GM13977 (cell line): ENCODE data around the gene CDC42EP5.

Source experiments
- DNase-seq: peaks from one replicate; pipeline ENCODE4 v3.0.0; 2012; ENCODE audit warnings: low spot score
- in situ Hi-C: fragments of 300-500 bp; cut with MboI; formaldehyde crosslinking; loops from one replicate; pipeline ENCODE4 v1.12.0; 2022; ENCODE audit warnings: low sequenced_read_pairs, low pct_unique_long_range_greater_than_20kb, mixed read lengths, inconsistent platforms; ENCODE audit not compliant: unreplicated experiment
- TF ChIP-seq, protein P1 (sequence below): IDR thresholded peaks from 2 replicates; pipeline ENCODE4 v1.5.1; 2012; ENCODE audit warnings: mild to moderate bottlenecking, control low read depth; ENCODE audit not compliant: insufficient read depth; ENCODE audit errors: extremely low read depth, missing control alignments

Gene CDC42EP5

DNA sequence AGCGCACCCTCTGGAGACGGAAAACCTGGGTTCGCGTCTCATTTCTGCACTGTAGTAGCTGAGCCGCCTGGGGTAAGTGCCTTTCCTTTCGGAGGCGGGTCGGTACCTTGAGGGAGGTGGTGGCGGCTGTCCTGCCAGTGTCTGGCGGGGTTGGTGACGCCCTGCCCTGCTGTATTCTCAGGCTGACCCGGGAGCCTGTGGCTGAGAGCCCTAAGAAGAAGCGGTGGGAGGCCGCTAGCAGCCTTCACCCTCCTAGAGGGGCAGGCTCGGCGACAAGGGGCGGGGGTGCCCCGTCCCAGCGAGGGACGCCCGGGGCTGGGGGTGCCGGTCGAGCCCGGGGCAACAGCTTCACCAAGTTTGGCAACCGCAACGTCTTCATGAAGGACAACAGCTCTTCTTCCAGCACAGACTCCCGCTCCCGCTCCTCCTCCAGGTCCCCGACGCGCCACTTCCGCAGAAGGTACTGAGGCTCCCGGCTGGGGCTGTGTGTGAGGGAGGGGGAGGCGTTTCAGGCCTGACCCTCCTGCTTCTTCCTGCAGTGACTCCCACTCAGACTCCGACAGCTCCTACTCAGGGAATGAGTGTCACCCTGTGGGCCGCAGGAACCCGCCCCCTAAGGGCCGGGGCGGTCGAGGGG, 17.2 kb downstream of the CDC42EP5 start:
- TF ChIP-seq, protein P1, sequence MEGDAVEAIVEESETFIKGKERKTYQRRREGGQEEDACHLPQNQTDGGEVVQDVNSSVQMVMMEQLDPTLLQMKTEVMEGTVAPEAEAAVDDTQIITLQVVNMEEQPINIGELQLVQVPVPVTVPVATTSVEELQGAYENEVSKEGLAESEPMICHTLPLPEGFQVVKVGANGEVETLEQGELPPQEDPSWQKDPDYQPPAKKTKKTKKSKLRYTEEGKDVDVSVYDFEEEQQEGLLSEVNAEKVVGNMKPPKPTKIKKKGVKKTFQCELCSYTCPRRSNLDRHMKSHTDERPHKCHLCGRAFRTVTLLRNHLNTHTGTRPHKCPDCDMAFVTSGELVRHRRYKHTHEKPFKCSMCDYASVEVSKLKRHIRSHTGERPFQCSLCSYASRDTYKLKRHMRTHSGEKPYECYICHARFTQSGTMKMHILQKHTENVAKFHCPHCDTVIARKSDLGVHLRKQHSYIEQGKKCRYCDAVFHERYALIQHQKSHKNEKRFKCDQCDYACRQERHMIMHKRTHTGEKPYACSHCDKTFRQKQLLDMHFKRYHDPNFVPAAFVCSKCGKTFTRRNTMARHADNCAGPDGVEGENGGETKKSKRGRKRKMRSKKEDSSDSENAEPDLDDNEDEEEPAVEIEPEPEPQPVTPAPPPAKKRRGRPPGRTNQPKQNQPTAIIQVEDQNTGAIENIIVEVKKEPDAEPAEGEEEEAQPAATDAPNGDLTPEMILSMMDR: no peak

DNA sequence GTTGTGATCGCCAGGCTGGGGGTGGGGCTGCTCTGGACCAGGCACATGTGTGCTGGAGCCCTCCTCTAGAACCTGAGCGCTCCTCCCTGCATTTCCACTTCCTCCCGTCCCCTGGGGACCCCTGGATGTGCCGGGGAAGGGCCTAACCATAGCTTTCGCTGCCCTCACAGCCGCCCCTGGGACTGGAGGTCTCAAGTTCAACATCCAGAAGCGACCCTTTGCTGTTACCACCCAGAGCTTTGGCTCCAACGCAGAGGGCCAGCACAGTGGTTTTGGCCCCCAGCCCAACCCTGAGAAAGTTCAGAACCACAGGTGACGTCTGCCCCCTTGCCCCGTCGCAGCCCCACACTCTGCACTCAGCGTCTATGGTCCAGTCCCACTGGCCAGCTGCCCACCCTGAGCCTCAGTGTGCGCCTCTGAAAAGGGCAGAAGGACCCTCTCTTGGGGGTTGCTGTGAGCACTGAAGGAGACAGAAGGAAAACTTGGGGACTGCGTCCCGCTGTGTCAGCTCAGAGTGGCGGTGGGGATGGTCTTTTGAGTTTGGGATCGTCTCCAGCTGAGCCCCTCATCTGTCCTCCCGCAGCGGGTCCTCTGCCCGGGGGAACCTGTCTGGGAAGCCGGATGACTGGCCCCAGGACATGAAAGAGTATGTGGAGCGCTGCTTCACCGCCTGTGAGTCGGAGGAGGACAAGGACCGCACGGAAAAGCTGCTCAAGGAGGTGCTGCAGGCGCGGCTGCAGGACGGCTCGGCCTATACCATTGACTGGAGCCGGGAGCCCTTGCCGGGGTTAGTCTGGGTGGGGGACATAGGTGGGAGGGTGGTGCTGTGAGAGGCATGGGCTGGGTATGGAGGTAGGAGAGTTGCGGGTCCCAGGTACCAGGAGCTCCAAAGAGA, 18.1 kb downstream of the CDC42EP5 start:
- DNase-seq: no peak
- in situ Hi-C loops: loop anchor here (25.0 kb wide), 2 partner anchors 657 to 1157 kb away; partner anchors contain the start of genes PPP1R12C, ZNF524, ZNF784 and ZNF865
- TF ChIP-seq, protein P1: no peak

More for the DNA sequence above, 17.2 kb downstream of the CDC42EP5 start:
- no peak for DNase-seq
- in situ Hi-C loops: loop anchor here (25.0 kb wide), 2 partner anchors 656 to 1156 kb away; partner anchors contain the start of genes PPP1R12C, ZNF524, ZNF784 and ZNF865

DNA sequence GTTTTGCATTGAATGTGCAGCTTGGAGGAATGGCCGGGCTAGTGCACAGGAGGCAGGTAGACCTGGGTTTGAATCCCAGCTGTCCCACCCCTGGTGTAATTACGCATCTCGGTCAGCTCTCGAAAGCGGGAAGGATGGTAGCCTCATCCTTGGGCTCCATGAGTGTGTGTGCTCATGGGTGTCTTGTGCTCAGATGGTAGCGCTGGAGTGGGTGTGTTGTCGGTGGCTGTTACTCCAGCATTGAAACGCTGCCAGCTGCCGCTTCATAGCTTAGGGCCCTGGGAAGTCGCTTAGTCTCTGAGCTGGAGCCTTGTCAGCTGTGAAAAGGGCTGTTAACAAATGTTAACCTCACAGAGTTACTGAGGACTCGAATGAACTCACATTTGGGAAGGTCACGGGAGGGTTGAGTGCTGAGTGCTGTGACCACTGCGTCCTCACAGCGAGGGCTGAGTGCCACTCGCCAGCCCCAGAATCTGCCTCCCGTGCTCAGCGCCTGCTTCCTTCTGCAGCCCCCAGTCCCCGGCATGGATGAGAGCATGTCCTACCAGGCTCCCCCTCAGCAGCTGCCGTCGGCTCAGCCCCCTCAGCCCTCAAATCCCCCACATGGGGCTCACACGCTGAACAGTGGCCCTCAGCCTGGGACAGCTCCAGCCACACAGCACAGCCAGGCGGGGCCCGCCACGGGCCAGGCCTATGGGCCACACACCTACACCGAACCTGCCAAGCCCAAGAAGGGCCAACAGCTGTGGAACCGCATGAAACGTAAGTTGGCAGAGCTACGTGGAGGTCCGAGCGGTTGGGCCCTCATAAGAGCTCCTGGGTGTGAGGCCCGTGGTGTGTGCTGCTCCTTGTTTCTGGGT, 18.9 kb downstream of the CDC42EP5 start:
- DNase-seq: no peak
- TF ChIP-seq, protein P1: no peak
- in situ Hi-C loops: loop anchor here (25.0 kb wide), 2 partner anchors 658 to 1158 kb away; partner anchors contain the start of genes PPP1R12C, ZNF524, ZNF784 and ZNF865

DNA sequence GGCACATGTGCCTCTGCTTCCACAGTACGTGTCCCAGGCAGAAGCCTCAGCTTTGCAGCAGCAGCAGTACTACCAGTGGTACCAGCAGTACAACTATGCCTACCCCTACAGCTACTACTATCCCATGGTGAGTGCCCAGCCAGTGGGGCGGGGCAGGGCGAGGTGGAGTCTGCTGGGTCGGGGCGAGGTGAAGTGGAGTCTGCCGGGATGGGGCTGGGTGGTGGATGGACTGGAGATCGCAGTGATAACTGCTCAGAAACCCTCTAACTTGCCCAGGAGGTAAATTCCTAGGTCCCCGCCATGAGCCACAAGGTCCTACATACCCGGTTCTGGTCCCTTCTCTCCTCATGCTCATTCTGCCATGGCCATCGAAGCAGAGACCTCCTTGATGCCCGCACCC, 20.5 kb downstream of the CDC42EP5 start:
- DNase-seq: no peak
- TF ChIP-seq, protein P1: no peak
- in situ Hi-C loops: loop anchor here (25.0 kb wide), 2 partner anchors 660 to 1160 kb away; partner anchors contain the start of genes PPP1R12C, ZNF524, ZNF784 and ZNF865

DNA sequence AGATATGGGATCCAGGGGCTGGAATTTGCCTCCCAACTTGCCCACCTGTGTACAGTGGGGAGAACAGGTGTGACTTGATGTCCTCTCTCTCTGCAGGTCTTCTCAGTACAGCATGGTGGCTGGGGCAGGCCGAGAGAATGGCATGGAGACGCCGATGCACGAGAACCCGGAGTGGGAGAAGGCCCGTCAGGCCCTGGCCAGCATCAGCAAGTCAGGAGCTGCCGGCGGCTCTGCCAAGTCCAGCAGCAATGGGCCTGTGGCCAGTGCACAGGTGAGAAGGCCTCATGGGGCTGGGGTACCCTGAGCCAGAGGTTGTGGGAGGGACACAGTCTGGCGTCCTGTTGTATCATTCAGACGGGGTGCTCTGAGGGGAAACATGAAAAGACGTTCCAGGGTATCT, 21.1 kb downstream of the CDC42EP5 start:
- no peak for DNase-seq
- in situ Hi-C loops: loop anchor here (25.0 kb wide), 2 partner anchors 660 to 1160 kb away; partner anchors contain the start of genes PPP1R12C, ZNF524, ZNF784 and ZNF865
- TF ChIP-seq, protein P1: no peak

DNA sequence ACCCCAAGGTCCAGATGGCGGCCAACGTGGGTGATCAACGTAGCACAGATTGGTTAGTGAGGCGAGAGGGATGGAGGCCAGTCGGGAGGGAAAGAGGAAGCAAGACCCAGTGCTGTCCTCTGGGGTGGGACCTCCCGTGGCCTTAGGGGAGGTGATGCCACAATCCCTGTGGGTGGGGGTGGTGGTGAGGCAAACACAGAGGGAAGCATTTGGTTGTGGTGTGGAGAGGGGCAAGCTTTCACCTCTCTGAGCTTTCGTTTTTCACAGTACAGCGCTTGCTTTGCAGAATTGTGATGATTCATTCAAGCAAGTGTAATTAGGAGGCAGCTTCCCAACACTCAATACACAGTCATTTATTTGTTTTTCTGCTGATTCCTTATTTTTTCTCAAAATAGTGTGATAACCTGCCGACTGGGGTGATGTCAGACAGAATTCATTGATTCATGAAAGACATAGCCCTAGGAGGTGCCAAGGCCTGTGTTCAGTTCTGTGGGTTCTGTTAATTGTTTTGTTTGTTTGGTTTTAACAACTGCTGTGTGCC, 21.7 kb downstream of the CDC42EP5 start:
- in situ Hi-C loops: loop anchor here (25.0 kb wide), 2 partner anchors 661 to 1161 kb away; partner anchors contain the start of genes PPP1R12C, ZNF524, ZNF784 and ZNF865
- TF ChIP-seq, protein P1: no peak
- DNase-seq: no peak
